AG04450 (cell line): ENCODE results near the gene CAMKMT. TPM values are rescaled to one million over a fixed set of nuclear protein-coding genes. Genes with fewer than 3 reads are reported as not detected.

Experiments used
- CTCF ChIA-PET: fragments of 300-600, 350-600 bp; formaldehyde crosslinking; extraction: SDS; loops from one replicate; lab custom pipeline; 2022; ENCODE audit warnings: antibody characterized with exemption, inconsistent platforms; lab: Charles Lee
- POLR2A ChIA-PET: fragments of 350-600 bp; formaldehyde crosslinking; extraction: SDS; loops from one replicate; lab custom pipeline; 2021; ENCODE audit warnings: antibody characterized with exemption, inconsistent platforms; lab: Yijun Ruan, JAX
- DNase-seq: peaks from one replicate; pipeline ENCODE4 v3.0.0-alpha.2; 2011; ENCODE audit warnings: low read depth, low spot score
- H3K27ac ChIP-seq: one replicate; pipeline ENCODE4 v1.5.1; 2012; ENCODE audit warnings: low read depth, low read length, control low read depth
- H3K27me3 ChIP-seq: one replicate; pipeline ENCODE4 v1.6.0; 2012; ENCODE audit warnings: low read length; ENCODE audit not compliant: control insufficient read depth, insufficient read depth
- H3K4me3 ChIP-seq: 2 replicates; pipeline ENCODE4 v1.5.1; 2011; ENCODE audit warnings: mild to moderate bottlenecking, low read depth, low read length, control low read depth
- H3K9me3 ChIP-seq: 2 replicates; pipeline ENCODE4 v1.5.1; 2012; ENCODE audit warnings: low read length; ENCODE audit not compliant: control insufficient read depth, insufficient read depth
- CTCF ChIP-seq: IDR thresholded peaks from 2 replicates; pipeline ENCODE4 v1.5.1; 2011; ENCODE audit warnings: low read depth, low read length, control low read depth, inconsistent platforms
- polyA plus RNA-seq: library from polyadenylated mRNA; depleted of rRNA; stranded (reverse); fragments of >200 nt; gene quantifications from 2 replicates; pipeline ENCODE4 v1.2.3, GENCODE V29; 2011

CAMKMT gene
- polyA plus RNA-seq, 1 experiment: 10.2 TPM

DNA sequence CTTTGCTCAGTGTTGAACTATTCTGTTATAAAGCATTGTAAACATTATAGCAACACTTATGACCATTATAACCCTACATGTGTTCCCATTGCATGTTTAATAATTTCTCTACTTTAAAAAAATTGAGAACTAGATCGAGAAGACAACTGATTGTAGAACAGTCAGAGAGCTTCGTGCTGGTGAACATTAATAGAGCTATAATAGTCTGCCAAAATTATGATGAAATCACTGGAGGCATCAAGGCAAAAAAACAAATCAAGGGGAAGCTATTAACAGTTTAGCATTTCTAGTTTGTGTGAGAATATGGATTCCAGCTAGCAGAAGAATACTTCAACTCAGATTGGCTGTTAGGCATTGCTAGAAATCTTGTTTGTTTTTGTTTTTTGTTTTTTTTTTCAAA lies 284.2 kb downstream of the CAMKMT start:
- Histone ChIP-seq H3K27ac (no peak overlapping the region), H3K9me3 (no peaks in the 10 kb centered on the region), H3K4me3 (no peak overlapping the region), H3K27me3 (no peaks in the 10 kb centered on the region)
- ChIA-PET CTCF (no interaction called here), POLR2A (no interaction called here)
- DNase-seq: no peak
- TF ChIP-seq CTCF: no peak

- Histone ChIP-seq H3K4me3 (no peak overlapping the region), H3K27me3 (no peaks in the 10 kb centered on the region), H3K27ac (no peak overlapping the region), H3K9me3 (no peaks in the 10 kb centered on the region)
- CTCF ChIA-PET: no interaction called here
- TF ChIP-seq CTCF: no peak
- DNase-seq: no peak
- POLR2A ChIA-PET: no interaction called here
These were observed 287.6 kb downstream of the CAMKMT start for GRCh38 chr2:44649381-44649780.

DNA sequence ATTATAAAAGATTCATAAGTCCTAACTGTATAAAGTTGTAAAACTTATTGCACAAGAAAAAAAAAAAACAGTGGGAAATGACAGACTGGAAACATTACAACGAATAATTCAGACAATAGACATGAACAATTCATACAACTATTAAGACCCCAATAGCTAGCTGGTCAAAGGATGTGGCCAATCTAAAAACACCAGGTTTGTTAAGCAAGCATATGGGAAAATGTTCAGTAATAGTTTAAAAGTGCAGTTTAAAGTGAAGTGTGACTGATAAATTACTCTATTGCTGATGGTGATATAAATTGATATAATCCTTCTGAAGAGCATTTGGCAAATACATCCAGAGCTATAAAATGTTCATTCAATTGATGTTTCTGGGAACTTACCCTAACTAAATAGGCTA lies 289.0 kb downstream of the CAMKMT start:
- H3K27ac ChIP-seq: no peak overlapping the region
- no peaks in the 10 kb centered on the region for H3K27me3 ChIP-seq
- no peak for TF ChIP-seq CTCF
- H3K4me3 ChIP-seq: no peak overlapping the region
- ChIA-PET POLR2A (no interaction called here), CTCF (no interaction called here)
- no peaks in the 10 kb centered on the region for H3K9me3 ChIP-seq
- no peak for DNase-seq

- no peak for TF ChIP-seq CTCF
- no peak overlapping the region for H3K4me3 ChIP-seq
- no peaks in the 10 kb centered on the region for H3K9me3 ChIP-seq
- CTCF ChIA-PET: interaction anchor here (1.2 kb wide), 1 partner anchor 172 kb away, joined by 7 read pairs; no protein-coding TSS in a partner anchor
- H3K27me3 ChIP-seq: no peaks in the 10 kb centered on the region
- no peak overlapping the region for H3K27ac ChIP-seq
- DNase-seq: no peak
- POLR2A ChIA-PET: no interaction called here
These were observed 290.2 kb downstream of the CAMKMT start for GRCh38 chr2:44651974-44652373.

- TF ChIP-seq CTCF: no peak
- H3K4me3 ChIP-seq: no peak overlapping the region
- no peaks in the 10 kb centered on the region for H3K9me3 ChIP-seq
- no peak overlapping the region for H3K27ac ChIP-seq
- H3K27me3 ChIP-seq: no peaks in the 10 kb centered on the region
- no peak for DNase-seq
- ChIA-PET CTCF (no interaction called here), POLR2A (no interaction called here)
These were observed 291.0 kb downstream of the CAMKMT start for GRCh38 chr2:44652701-44653100.
